Left ventricle myocardium inferior (tissue), 1 donor: ENCODE data around the gene PARD6B. TPM values are rescaled to one million over a fixed set of nuclear protein-coding genes. Genes with fewer than 3 reads are reported as not detected.
"Not testable (repeated sequence)": the region's sequence is repeated elsewhere in the genome, so short reads cannot be mapped to it uniquely, and the experiment has no call there.

Source experiments
- DNase-seq: peaks from one replicate; pipeline ENCODE4 v3.0.0-alpha.2; 2020
- H3K27ac ChIP-seq: fragments of 200-600 bp; replicated peaks from 2 replicates; pipeline ENCODE4 v1.8.0; 2021
- H3K27me3 ChIP-seq: fragments of 200-600 bp; 2 replicates; pipeline ENCODE4 v1.8.0; 2021; ENCODE audit warnings: low read depth
- H3K36me3 ChIP-seq: fragments of 200-600 bp; 2 replicates; pipeline ENCODE4 v1.8.0; 2021
- H3K4me1 ChIP-seq: fragments of 200-600 bp; 2 replicates; pipeline ENCODE4 v1.8.0; 2021
- H3K4me3 ChIP-seq: fragments of 200-600 bp; 2 replicates; pipeline ENCODE4 v1.8.0; 2021; ENCODE audit warnings: mild to moderate bottlenecking, moderate library complexity
- H3K9me3 ChIP-seq: fragments of 200-600 bp; replicated peaks from 2 replicates; pipeline ENCODE4 v1.8.0; 2021
- intact Hi-C: fragments of 100-400 bp; cut with micrococcal nuclease; formaldehyde crosslinking; loops from one replicate; pipeline ENCODE4 v1.11.0; 2022
- total RNA-seq: library from RNA; stranded (reverse); fragmentation: NEBNext Ultra II Directional; extraction: Animal tissue kit (Norgen Biotek cat#: 25700); gene quantifications from one replicate; pipeline ENCODE4 v1.2.1, GENCODE V29; 2021
- TF ChIP-seq, protein P1 (sequence below): fragments of 200-600 bp; IDR thresholded peaks from 2 replicates; pipeline ENCODE4 v1.8.0; 2021; ENCODE audit warnings: antibody characterized with exemption, mild to moderate bottlenecking, borderline replicate concordance
- donor health status: DM: no; HTN: yes; CAD: no; lungs with severe emphysema.

Gene PARD6B
- total RNA-seq, 1 donor from 2014 or later = 3.4 TPM

DNA sequence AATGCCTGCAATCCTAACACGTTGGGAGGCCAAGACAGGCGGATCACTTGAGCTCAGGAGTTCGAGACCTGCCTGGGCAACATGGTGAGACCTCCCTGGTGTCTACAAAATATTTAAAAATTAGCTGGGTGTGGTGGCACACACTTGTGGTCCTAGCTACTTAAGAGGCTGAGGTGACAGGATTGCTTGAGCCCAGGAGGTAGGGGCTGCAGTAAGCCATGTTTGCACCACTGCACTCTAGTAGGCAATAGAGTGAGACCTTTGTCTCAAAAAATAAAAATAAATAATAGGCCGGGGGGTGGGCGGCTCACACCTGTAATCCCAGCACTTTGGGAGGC lies 21.8 kb upstream of the PARD6B start:
- H3K36me3 ChIP-seq = no peaks in the 10 kb centered on the region
- H3K4me1 ChIP-seq = peaks cover 8% of the 10 kb centered on the region
- no peak for DNase-seq
- no peak overlapping the region for H3K27ac ChIP-seq
- H3K9me3 ChIP-seq = no peaks in the 10 kb centered on the region
- intact Hi-C loops = no loop called here
- TF ChIP-seq, protein P1, sequence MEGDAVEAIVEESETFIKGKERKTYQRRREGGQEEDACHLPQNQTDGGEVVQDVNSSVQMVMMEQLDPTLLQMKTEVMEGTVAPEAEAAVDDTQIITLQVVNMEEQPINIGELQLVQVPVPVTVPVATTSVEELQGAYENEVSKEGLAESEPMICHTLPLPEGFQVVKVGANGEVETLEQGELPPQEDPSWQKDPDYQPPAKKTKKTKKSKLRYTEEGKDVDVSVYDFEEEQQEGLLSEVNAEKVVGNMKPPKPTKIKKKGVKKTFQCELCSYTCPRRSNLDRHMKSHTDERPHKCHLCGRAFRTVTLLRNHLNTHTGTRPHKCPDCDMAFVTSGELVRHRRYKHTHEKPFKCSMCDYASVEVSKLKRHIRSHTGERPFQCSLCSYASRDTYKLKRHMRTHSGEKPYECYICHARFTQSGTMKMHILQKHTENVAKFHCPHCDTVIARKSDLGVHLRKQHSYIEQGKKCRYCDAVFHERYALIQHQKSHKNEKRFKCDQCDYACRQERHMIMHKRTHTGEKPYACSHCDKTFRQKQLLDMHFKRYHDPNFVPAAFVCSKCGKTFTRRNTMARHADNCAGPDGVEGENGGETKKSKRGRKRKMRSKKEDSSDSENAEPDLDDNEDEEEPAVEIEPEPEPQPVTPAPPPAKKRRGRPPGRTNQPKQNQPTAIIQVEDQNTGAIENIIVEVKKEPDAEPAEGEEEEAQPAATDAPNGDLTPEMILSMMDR = no peak
- H3K4me3 ChIP-seq = no peak overlapping the region
- H3K27me3 ChIP-seq = no peaks in the 10 kb centered on the region

DNA sequence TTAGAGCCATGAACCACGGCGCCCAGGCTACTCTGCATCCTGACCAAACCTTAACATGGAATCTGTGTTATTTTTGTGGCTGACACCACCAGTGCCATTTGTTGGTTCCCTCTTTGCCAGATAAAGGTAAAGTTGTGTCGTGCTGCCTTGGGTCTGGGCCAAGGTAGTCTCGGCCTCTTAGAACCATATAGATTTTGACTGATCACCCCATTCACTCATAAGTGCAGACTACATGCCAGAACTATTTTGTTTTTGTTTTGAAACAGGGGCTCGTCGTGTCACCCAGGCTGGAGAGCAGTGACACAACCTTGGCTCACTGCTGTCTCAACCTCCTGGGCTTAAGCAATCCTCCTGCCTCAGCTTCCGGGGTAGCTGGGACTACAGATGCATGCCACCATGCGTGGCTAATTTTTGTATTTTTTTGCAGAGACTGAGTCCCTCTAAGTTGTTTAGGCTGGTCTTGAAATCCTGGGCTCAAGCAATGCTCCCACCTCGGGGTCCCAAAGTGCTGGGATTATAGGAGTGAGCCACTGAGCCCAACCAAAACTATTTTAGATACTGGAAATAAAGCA lies 20.8 kb upstream of the PARD6B start:
- peaks cover 2% of the 10 kb centered on the region for H3K27me3 ChIP-seq
- DNase-seq = no peak
- intact Hi-C loops = no loop called here
- no peak overlapping the region for H3K27ac ChIP-seq
- no peaks in the 10 kb centered on the region for H3K36me3 ChIP-seq
- H3K4me1 ChIP-seq = peaks cover 8% of the 10 kb centered on the region
- TF ChIP-seq, protein P1 = no peak
- H3K4me3 ChIP-seq = no peak overlapping the region
- H3K9me3 ChIP-seq = no peaks in the 10 kb centered on the region

DNA sequence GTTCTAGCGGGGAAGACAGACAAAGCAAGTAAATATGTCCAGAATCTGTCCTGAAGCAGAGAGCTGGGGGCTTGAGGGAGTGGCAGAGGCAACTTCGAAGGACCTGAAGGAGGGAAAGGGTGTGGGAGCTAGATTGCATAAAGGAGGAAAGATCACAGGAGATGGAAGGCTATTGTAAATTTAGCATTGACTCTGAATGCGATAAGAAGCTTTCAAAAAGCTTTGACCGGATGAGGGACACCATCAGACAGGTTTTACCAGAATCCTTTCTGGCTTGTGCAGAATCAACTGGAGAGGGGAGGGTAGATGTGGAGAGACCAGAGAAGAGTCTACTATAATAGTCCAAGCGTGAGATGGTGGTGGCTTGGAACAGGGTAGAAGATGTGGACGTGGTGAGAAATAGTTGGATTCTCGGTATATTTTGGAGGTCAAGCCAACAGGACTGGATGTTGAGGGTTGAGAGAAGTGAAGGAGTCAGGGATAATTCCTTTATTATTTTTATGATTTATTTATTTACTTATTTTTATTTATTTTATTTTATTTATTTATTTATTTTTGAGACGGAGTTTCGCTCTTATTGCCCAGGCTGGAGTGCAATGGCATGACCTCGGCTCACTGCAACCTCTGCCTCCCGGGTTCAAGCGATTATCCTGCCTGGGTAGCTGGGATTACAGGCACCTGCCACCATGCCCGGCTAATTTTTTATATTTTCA lies 20.1 kb upstream of the PARD6B start:
- Histone ChIP-seq H3K27me3 (peaks cover 4% of the 10 kb centered on the region), H3K4me1 (peaks cover 9% of the 10 kb centered on the region), H3K4me3 (no peak overlapping the region), H3K9me3 (no peaks in the 10 kb centered on the region), H3K27ac (no peak overlapping the region), H3K36me3 (no peaks in the 10 kb centered on the region)
- TF ChIP-seq, protein P1 = no peak
- intact Hi-C loops = no loop called here
- no peak for DNase-seq

DNA sequence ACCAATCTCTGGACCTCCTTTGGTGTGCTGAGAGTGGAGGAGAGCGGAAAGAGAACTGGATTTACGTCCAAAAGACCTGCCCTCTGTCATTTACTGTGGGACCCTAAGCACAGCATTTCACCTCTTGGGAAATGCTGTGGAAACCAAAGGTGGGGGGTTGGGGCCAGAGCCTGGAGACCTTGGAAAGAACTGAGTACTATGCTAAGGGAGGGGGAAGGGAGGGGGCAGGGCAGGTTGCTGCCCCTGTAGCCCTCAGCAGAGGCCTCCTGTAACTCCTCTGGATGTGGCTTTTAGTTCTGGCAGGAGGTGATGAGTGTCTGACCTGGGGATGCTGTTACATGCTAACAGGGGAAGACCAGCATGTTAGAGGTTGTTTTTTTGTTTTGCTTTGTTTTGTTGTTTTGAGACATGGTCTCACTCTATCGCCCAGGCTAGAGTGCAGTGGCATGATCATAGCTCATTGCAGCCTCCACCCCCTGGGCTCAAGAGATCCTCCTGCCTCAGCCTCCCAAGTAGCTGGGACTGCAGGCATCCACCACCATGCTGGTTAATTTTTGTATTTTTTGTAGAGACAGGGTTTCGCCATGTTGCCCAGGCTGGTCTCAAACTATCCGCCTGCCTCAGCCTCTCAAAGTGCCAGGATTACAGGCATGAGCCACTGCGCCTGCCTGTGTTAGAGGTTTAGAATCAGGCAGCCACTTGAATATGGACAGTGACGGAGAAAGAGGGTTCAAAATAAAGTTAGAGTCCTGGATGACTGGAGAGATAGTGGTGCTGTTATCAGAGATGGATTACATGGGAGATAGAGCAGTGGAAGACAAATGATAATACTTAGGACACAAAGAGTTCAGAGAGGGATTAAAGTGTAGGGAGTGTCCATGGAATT lies 18.4 kb upstream of the PARD6B start:
- Histone ChIP-seq H3K27ac (no peak overlapping the region), H3K36me3 (no peaks in the 10 kb centered on the region), H3K4me1 (peaks cover 17% of the 10 kb centered on the region), H3K4me3 (no peak overlapping the region), H3K9me3 (no peaks in the 10 kb centered on the region), H3K27me3 (peaks cover 4% of the 10 kb centered on the region)
- intact Hi-C loops = no loop called here
- no peak for DNase-seq
- TF ChIP-seq, protein P1 = no peak

DNA sequence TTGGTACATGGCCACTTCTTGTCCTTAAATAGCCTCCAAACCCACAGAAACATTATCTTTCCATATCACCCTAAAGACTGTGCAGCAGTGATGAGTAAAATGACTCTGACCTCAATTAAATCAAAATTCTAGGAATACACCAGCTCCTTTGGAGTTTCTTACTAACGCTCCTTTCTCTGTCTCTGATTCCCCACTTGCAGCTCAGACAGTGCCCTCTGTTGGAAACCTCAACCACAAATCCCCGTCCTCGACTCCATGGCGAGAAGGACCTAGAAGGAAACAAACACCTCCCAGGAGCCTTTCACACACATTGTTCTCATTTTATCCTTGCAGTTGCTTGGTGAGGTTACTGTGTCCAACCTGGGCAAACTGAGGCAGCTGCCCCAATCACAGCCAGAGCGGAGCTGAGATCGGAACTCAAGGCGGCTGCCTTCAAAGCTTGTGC lies 17.7 kb upstream of the PARD6B start:
- intact Hi-C loops = no loop called here

DNA sequence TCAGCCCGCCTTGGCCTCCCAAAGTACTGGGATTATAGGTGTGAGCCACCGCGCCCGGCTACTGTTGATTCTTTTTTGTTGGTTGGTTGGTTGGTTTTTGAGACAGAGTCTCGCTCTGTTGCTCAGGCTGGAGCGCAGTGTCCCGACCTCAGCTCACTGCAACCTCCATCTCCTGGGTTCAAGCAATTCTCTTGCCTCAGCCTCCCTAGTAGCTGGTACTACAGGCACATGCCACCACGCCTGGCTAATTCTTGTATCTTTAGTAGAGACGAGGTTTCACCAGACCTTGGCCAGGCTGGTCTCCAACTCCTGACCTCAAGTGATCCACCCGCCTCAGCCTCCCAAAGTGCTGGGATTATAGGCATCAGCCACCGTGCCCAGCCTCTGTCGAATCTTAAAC lies 17.0 kb upstream of the PARD6B start:
- H3K27ac ChIP-seq, H3K36me3 ChIP-seq, intact Hi-C loops, H3K27me3 ChIP-seq, H3K9me3 ChIP-seq, DNase-seq, H3K4me3 ChIP-seq: not testable (repeated sequence)
- peaks cover 17% of the 10 kb centered on the region for H3K4me1 ChIP-seq

More for the DNA sequence above, 17.7 kb upstream of the PARD6B start:
- Histone ChIP-seq H3K9me3 (no peaks in the 10 kb centered on the region), H3K27ac (no peak overlapping the region), H3K4me1 (peaks cover 17% of the 10 kb centered on the region), H3K27me3 (peaks cover 4% of the 10 kb centered on the region), H3K4me3 (no peak overlapping the region), H3K36me3 (no peaks in the 10 kb centered on the region)
- no peak for DNase-seq
- TF ChIP-seq, protein P1 = peak; percentile 61
